ENCODE measurements around the gene CCT3. TPM values are rescaled to one million over a fixed set of nuclear protein-coding genes. Genes with fewer than 3 reads are reported as not detected.
A peak's percentile ranks its signal among the peaks of the same experiment; 100 is the strongest.

Gene CCT3
- total RNA-seq, 1 donor from 2014 or later = 360 TPM

GRCh38 chr1:156320560-156320959, 17.5 kb downstream of the CCT3 start:
- TF ChIP-seq EZH2 (IDR thresholded peaks at IDR 0.05; ENCODE audit: insufficient read depth, low read length) = no peak
- TF ChIP-seq, protein P1, sequence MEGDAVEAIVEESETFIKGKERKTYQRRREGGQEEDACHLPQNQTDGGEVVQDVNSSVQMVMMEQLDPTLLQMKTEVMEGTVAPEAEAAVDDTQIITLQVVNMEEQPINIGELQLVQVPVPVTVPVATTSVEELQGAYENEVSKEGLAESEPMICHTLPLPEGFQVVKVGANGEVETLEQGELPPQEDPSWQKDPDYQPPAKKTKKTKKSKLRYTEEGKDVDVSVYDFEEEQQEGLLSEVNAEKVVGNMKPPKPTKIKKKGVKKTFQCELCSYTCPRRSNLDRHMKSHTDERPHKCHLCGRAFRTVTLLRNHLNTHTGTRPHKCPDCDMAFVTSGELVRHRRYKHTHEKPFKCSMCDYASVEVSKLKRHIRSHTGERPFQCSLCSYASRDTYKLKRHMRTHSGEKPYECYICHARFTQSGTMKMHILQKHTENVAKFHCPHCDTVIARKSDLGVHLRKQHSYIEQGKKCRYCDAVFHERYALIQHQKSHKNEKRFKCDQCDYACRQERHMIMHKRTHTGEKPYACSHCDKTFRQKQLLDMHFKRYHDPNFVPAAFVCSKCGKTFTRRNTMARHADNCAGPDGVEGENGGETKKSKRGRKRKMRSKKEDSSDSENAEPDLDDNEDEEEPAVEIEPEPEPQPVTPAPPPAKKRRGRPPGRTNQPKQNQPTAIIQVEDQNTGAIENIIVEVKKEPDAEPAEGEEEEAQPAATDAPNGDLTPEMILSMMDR (IDR thresholded peaks at IDR 0.05; ENCODE audit: insufficient read depth, low read depth, low read length) = no peak
- Histone ChIP-seq H3K27ac (ENCODE audit: low read depth, low read length) (peak overlapping the region; percentile 8), H3K79me2 (ENCODE audit: insufficient read depth, low read length) (peaks cover 17% of the 10 kb centered on the region), H3K4me2 (ENCODE audit: low read length) (no peak overlapping the region), H3K9me3 (ENCODE audit: insufficient read depth, low read depth, low read length) (no peaks in the 10 kb centered on the region), H4K20me1 (ENCODE audit: insufficient read depth, low read length) (peaks cover 54% of the 10 kb centered on the region), H3K4me3 (ENCODE audit: insufficient read depth, low read depth, low read length) (no peak overlapping the region), H3K9ac (ENCODE audit: low read length) (no peak overlapping the region), H3K36me3 (ENCODE audit: insufficient read depth, low read length) (peaks cover 63% of the 10 kb centered on the region), H3K27me3 (ENCODE audit: insufficient read depth, low read length) (no peaks in the 10 kb centered on the region), H2AFZ (ENCODE audit: low read depth, low read length) (no peak overlapping the region), H3K4me1 (ENCODE audit: insufficient read depth, low read length) (no peaks in the 10 kb centered on the region)
- Mint-ChIP-seq H3K36me3 (ENCODE audit: low read depth, unreplicated experiment) (peaks cover 12% of the 10 kb centered on the region), H3K27ac (ENCODE audit: unreplicated experiment) (no peak overlapping the region), H3K27me3 (ENCODE audit: low read depth, unreplicated experiment) (no peaks in the 10 kb centered on the region), H3K4me3 (ENCODE audit: unreplicated experiment) (no peak overlapping the region), H3K9me3 (ENCODE audit: unreplicated experiment) (no peaks in the 10 kb centered on the region), H3K4me1 (ENCODE audit: low read depth, unreplicated experiment) (no peaks in the 10 kb centered on the region)
- DNase-seq (ENCODE audit: low read depth) (no peak), FAIRE-seq (no peak)

DNA sequence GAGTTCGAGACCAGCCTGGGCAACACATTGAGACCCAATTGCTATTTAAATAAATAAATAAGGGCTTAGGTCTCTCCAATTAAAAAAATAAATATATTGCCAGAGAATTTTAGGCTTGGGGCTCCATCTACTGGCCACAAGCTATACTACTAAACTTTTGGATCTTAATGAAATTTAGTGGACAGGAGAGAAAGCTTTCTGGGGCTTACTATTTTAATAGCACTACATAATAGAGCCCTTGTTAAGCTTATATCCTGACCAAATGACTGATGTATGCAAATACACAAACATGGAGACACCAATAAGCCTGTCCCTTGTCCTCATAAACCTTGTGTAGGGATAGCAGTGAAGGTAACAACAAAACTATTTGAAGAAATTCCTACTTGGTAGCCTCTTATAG, 18.4 kb downstream of the CCT3 start:
- Histone ChIP-seq H3K27ac (ENCODE audit: low read depth, low read length) (no peak overlapping the region), H3K9me3 (ENCODE audit: insufficient read depth, low read depth, low read length) (no peaks in the 10 kb centered on the region), H4K20me1 (ENCODE audit: insufficient read depth, low read length) (peaks cover 50% of the 10 kb centered on the region), H3K27me3 (ENCODE audit: insufficient read depth, low read length) (no peaks in the 10 kb centered on the region), H3K9ac (ENCODE audit: low read length) (no peak overlapping the region), H3K4me2 (ENCODE audit: low read length) (no peak overlapping the region), H3K4me3 (ENCODE audit: insufficient read depth, low read depth, low read length) (no peak overlapping the region), H3K36me3 (ENCODE audit: insufficient read depth, low read length) (peaks cover 70% of the 10 kb centered on the region), H3K4me1 (ENCODE audit: insufficient read depth, low read length) (no peaks in the 10 kb centered on the region), H3K79me2 (ENCODE audit: insufficient read depth, low read length) (peaks cover 11% of the 10 kb centered on the region), H2AFZ (ENCODE audit: low read depth, low read length) (no peak overlapping the region)
- Mint-ChIP-seq H3K36me3 (ENCODE audit: low read depth, unreplicated experiment) (peaks cover 15% of the 10 kb centered on the region), H3K4me3 (ENCODE audit: unreplicated experiment) (no peak overlapping the region), H3K9me3 (ENCODE audit: unreplicated experiment) (no peaks in the 10 kb centered on the region), H3K4me1 (ENCODE audit: low read depth, unreplicated experiment) (no peaks in the 10 kb centered on the region), H3K27ac (ENCODE audit: unreplicated experiment) (no peak overlapping the region), H3K27me3 (ENCODE audit: low read depth, unreplicated experiment) (no peaks in the 10 kb centered on the region)
- TF ChIP-seq, protein P1 (IDR thresholded peaks at IDR 0.05; ENCODE audit: insufficient read depth, low read depth, low read length) = peak; percentile 55
- no peak for TF ChIP-seq EZH2 (IDR thresholded peaks at IDR 0.05; ENCODE audit: insufficient read depth, low read length)
- DNase-seq (ENCODE audit: low read depth) = no peak
- FAIRE-seq = no peak

GRCh38 chr1:156316909-156317308, 21.2 kb downstream of the CCT3 start:
- Histone ChIP-seq H3K27me3 (ENCODE audit: insufficient read depth, low read length) (no peaks in the 10 kb centered on the region), H3K4me2 (ENCODE audit: low read length) (no peak overlapping the region), H3K79me2 (ENCODE audit: insufficient read depth, low read length) (peaks cover 2% of the 10 kb centered on the region), H2AFZ (ENCODE audit: low read depth, low read length) (no peak overlapping the region), H3K27ac (ENCODE audit: low read depth, low read length) (no peak overlapping the region), H4K20me1 (ENCODE audit: insufficient read depth, low read length) (peaks cover 45% of the 10 kb centered on the region), H3K9ac (ENCODE audit: low read length) (no peak overlapping the region), H3K4me3 (ENCODE audit: insufficient read depth, low read depth, low read length) (no peak overlapping the region), H3K9me3 (ENCODE audit: insufficient read depth, low read depth, low read length) (no peaks in the 10 kb centered on the region), H3K4me1 (ENCODE audit: insufficient read depth, low read length) (no peaks in the 10 kb centered on the region), H3K36me3 (ENCODE audit: insufficient read depth, low read length) (peaks cover 77% of the 10 kb centered on the region)
- H3K4me1 Mint-ChIP-seq (ENCODE audit: low read depth, unreplicated experiment) = no peaks in the 10 kb centered on the region
- no peak overlapping the region for H3K4me3 Mint-ChIP-seq (ENCODE audit: unreplicated experiment)
- no peaks in the 10 kb centered on the region for H3K9me3 Mint-ChIP-seq (ENCODE audit: unreplicated experiment)
- no peaks in the 10 kb centered on the region for H3K27me3 Mint-ChIP-seq (ENCODE audit: low read depth, unreplicated experiment)
- peaks cover 20% of the 10 kb centered on the region for H3K36me3 Mint-ChIP-seq (ENCODE audit: low read depth, unreplicated experiment)
- DNase-seq (ENCODE audit: low read depth) (no peak), FAIRE-seq (no peak)
- no peak overlapping the region for H3K27ac Mint-ChIP-seq (ENCODE audit: unreplicated experiment)
- TF ChIP-seq EZH2 (IDR thresholded peaks at IDR 0.05; ENCODE audit: insufficient read depth, low read length) = no peak
- TF ChIP-seq, protein P1 (IDR thresholded peaks at IDR 0.05; ENCODE audit: insufficient read depth, low read depth, low read length) = no peak

Measured in astrocyte (in vitro differentiated cells and primary cell).